KMS-11 (cell line): ENCODE measurements around the gene LAMTOR1.
A peak's percentile ranks its signal among the peaks of the same experiment; 100 is the strongest.

Experiments used
- H2AFZ ChIP-seq: fragments of 200-600 bp; sonication (generic); 2 replicates; pipeline ENCODE4 v1.6.1; 2016; ENCODE audit warnings: antibody characterized with exemption, mixed run types, low read depth
- H3K27ac ChIP-seq: fragments of 200-600 bp; sonication (generic); 2 replicates; pipeline ENCODE4 v1.6.1; 2016; ENCODE audit warnings: mild to moderate bottlenecking, mixed run types
- H3K27me3 ChIP-seq: fragments of 200-600 bp; sonication (generic); 2 replicates; pipeline ENCODE4 v1.6.1; 2017; ENCODE audit warnings: mild to moderate bottlenecking, low read depth, mixed run types, moderate library complexity; ENCODE audit not compliant: insufficient read depth
- H3K36me3 ChIP-seq: fragments of 200-600 bp; sonication (generic); 2 replicates; pipeline ENCODE4 v1.6.1; 2017; ENCODE audit warnings: mild to moderate bottlenecking, mixed run types; ENCODE audit not compliant: insufficient read depth
- H3K4me1 ChIP-seq: fragments of 200-600 bp; sonication (generic); 2 replicates; pipeline ENCODE4 v1.6.1; 2016; ENCODE audit warnings: mild to moderate bottlenecking, low read depth, mixed run types; ENCODE audit not compliant: poor library complexity, severe bottlenecking
- H3K4me2 ChIP-seq: fragments of 200-600 bp; sonication (generic); 2 replicates; pipeline ENCODE4 v1.7.0; 2016; ENCODE audit warnings: mild to moderate bottlenecking, mixed run types
- H3K4me3 ChIP-seq: fragments of 200-600 bp; sonication (generic); IDR thresholded peaks from 2 replicates; pipeline ENCODE4 v1.6.1; 2017; ENCODE audit warnings: low read depth, low read length, mixed read lengths; ENCODE audit not compliant: insufficient read depth
- H3K79me2 ChIP-seq: fragments of 200-600 bp; sonication (generic); 2 replicates; pipeline ENCODE4 v1.6.1; 2016; ENCODE audit warnings: low read depth, mixed run types; ENCODE audit not compliant: insufficient read depth
- H3K9ac ChIP-seq: fragments of 200-600 bp; sonication (generic); 2 replicates; pipeline ENCODE4 v1.6.1; 2016; ENCODE audit warnings: mild to moderate bottlenecking, mixed run types
- H4K20me1 ChIP-seq: fragments of 200-600 bp; sonication (generic); 2 replicates; pipeline ENCODE4 v1.6.1; 2016; ENCODE audit warnings: mild to moderate bottlenecking, mixed run types; ENCODE audit not compliant: insufficient read depth
- CTCF ChIP-seq: fragments of 200-600 bp; sonication (generic); conservative IDR thresholded peaks from 2 replicates; pipeline ENCODE4 v1.6.1; 2017; ENCODE audit warnings: low read depth, mild to moderate bottlenecking, antibody characterized with exemption, low read length, moderate library complexity, mixed read lengths

Gene LAMTOR1

GRCh38 chr11:72083414-72083813, 19.7 kb downstream of the LAMTOR1 start:
- Histone ChIP-seq H2AFZ (no peak overlapping the region), H3K36me3 (no peaks in the 10 kb centered on the region), H3K9ac (no peak overlapping the region), H3K4me3 (no peak overlapping the region), H3K4me1 (peaks cover 57% of the 10 kb centered on the region), H4K20me1 (no peaks in the 10 kb centered on the region), H3K27me3 (no peaks in the 10 kb centered on the region), H3K4me2 (no peak overlapping the region), H3K79me2 (peaks cover 16% of the 10 kb centered on the region), H3K27ac (no peak overlapping the region)
- TF ChIP-seq CTCF: no peak

GRCh38 chr11:72081821-72082453, 21.2 kb downstream of the LAMTOR1 start:
- H2AFZ ChIP-seq: no peak overlapping the region
- no peak overlapping the region for H3K4me3 ChIP-seq
- peak overlapping the region; percentile 62; the same call in 1 of the 2 replicates for H3K4me2 ChIP-seq
- TF ChIP-seq CTCF: no peak
- H3K9ac ChIP-seq: no peak overlapping the region
- peaks cover 50% of the 10 kb centered on the region for H3K4me1 ChIP-seq
- peaks cover 31% of the 10 kb centered on the region for H3K79me2 ChIP-seq
- no peaks in the 10 kb centered on the region for H3K27me3 ChIP-seq
- H4K20me1 ChIP-seq: no peaks in the 10 kb centered on the region
- H3K27ac ChIP-seq: no peak overlapping the region
- no peaks in the 10 kb centered on the region for H3K36me3 ChIP-seq

GRCh38 chr11:72081184-72081644, 21.9 kb downstream of the LAMTOR1 start:
- TF ChIP-seq CTCF: no peak
- H3K36me3 ChIP-seq: no peaks in the 10 kb centered on the region
- peak overlapping the region; percentile 80; the same call in 1 of the 2 replicates for H2AFZ ChIP-seq
- no peaks in the 10 kb centered on the region for H4K20me1 ChIP-seq
- H3K4me1 ChIP-seq: peaks cover 45% of the 10 kb centered on the region
- H3K27ac ChIP-seq: peak overlapping the region; percentile 66
- H3K4me3 ChIP-seq: no peak overlapping the region
- H3K4me2 ChIP-seq: peak overlapping the region; percentile 62
- H3K27me3 ChIP-seq: no peaks in the 10 kb centered on the region
- peaks cover 38% of the 10 kb centered on the region for H3K79me2 ChIP-seq
- H3K9ac ChIP-seq: peak overlapping the region; percentile 67; the same call in 1 of the 2 replicates

GRCh38 chr11:72080326-72081183, 22.5 kb downstream of the LAMTOR1 start, which contains the start of the genes LRRC51 and NUMA1:
Gene LRRC51 (plus strand): TSS chr11:72080850. CDS start chr11:72089084, 8,234 bp downstream.
Gene NUMA1 (minus strand): TSS chr11:72080542. CDS start chr11:72035943, 44,599 bp downstream.
- peak within 1 kb of the TSS; percentile 66 for H3K27ac ChIP-seq
- TF ChIP-seq CTCF: no peak
- H3K79me2 ChIP-seq: peaks cover 45% of the 10 kb centered on the region
- H3K4me1 ChIP-seq: peaks cover 43% of the 10 kb centered on the region
- H3K36me3 ChIP-seq: no peaks in the 10 kb centered on the region
- H3K4me3 ChIP-seq: no peak within 1 kb of the TSS
- H3K4me2 ChIP-seq: peak within 1 kb of the TSS; percentile 62
- H2AFZ ChIP-seq: peak within 1 kb of the TSS; percentile 80
- H3K9ac ChIP-seq: peak within 1 kb of the TSS; percentile 67; the same call in 1 of the 2 replicates
- no peaks in the 10 kb centered on the region for H3K27me3 ChIP-seq
- no peaks in the 10 kb centered on the region for H4K20me1 ChIP-seq
